Activated CD8-positive, alpha-beta memory T cell treated with anti-CD3 and anti-CD28 coated beads, Interleukin-2, amount 50 U/mL, for 24 hours (primary cell): Measurements from ENCODE around the gene FARS2.

ENCODE experiments used
- DNase-seq: peaks from one replicate; pipeline ENCODE4 v3.0.0-alpha.2; 2020; ENCODE audit errors: extremely low read depth

The FARS2 gene

DNA sequence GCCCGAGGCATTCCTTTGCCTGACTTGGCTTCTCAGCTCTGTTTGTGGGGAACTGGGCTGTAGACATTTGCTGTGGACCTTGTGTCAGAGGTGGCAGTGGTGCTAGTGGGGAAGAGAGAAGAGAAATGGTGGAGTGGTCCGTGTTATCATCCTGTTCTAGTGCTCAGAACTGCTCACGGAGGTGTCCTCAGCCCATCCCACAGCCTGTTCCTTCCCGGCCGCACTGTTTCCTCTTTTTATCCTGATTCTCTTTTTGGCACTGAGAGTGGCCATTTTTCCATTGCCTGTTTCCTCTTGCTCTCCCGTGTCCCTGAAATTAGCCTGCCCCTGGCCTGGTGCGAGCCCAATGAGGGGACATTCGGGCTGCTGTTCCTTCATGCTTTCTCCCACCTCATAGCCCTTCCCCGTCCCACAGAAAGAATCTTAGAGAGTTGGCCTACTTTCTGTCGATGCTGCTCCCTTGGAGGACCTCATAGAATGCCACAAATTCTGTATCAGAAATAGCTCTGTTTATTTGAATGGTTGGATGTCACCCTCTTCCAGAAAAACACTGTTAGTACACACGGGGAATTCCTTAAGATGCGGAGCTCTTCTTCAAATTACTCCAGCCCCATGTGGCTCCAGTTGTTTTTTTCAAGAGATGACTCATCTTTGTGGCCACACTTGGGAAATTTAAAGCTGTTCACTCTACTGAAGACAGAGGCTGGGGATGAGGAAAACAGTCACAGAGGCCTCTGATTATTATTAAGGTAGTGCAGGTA lies 26.1 kb downstream of the FARS2 start:
- DNase-seq, result no peak

DNA sequence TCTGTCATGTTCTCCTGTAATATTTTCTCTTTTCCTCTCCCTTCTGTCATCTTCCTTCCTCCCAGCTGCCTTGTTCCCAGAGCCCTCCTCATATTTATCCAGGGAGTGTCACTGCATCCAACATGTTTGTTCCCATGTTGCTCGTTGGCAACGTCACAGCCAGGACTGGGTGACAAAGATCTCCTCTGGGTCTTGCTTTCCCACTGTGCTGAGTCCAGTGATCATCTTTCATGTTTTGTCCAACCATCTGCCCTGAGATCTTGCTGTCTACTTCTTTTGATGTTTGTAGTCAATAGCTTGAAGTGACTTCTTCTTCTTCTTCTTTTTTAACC lies 26.6 kb downstream of the FARS2 start:
- no peak for DNase-seq

DNA sequence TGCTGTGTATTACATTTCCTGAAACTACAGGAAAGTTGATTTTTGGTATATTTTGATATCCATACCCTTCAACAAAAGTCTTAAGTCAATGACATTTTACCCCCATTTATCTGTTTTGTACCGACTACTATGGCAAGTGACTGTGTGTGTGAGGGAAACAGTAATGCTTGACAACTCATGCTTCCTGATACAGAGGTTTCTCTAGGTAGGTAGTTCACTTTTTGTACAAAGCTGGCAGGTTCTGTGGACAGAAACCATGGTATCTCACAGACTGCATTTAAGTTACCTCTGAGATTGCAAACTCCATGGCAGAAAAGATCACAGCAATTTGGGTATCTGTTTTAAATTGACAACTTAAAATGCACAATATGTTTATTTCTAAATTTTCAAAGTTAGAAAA lies 28.8 kb downstream of the FARS2 start:
- no peak for DNase-seq

DNA sequence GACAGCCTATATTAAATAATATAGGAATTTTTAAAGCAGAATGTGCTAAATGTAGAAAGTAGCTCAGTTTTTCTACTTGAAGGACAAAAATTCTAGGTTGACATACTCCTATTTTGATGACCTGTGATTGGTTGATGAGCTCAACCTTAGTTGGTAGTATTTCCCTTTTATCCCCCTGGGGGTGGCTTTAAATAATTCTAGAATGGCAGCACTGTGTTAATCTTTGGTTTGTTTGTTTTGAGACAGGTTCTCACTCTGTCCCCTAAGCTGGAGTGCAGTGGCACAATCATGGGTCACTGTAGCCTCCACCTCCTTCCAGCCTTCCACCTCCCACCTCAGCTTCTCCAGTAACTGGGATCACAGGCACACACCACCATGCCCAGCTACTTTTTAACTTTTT lies 29.2 kb downstream of the FARS2 start:
- no peak for DNase-seq

DNA sequence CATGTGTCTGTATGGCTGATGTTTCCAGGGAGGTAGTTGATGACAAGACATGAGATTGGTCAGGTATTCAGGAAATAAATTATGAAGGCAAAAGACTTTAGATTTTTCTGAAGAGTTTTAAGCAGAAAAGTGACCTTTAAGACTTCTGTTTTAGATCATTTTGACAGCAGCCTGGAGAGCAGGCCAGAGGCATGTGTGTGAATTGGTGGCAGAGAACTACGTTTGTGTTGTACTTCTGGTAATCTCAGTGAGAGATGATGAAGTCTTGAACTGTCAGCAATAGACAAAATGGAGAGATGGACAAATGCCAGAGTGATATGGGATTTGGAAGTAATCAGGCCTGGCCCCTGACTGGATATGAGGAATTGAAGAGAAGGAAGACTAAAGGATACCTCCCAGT lies 30.8 kb downstream of the FARS2 start:
- DNase-seq, result no peak

DNA sequence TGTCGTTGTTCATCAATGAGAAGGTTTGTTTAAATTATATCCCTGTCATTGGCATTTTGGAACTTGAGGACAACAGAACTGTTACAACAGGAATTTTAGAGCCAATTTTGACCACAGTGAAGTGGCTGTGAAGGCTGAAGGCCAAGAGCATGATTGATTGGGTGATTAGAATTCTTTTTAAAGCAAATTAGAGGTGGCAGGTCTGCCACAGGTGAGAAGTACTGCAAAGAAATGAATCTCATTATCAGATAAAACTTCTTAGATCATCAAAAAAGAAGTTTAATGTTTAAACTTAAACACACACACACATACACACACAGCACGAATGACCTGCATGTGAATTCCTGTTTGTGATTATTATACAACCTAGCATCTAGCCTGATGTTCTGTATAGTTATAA lies 32.4 kb downstream of the FARS2 start:
- DNase-seq, result no peak

DNA sequence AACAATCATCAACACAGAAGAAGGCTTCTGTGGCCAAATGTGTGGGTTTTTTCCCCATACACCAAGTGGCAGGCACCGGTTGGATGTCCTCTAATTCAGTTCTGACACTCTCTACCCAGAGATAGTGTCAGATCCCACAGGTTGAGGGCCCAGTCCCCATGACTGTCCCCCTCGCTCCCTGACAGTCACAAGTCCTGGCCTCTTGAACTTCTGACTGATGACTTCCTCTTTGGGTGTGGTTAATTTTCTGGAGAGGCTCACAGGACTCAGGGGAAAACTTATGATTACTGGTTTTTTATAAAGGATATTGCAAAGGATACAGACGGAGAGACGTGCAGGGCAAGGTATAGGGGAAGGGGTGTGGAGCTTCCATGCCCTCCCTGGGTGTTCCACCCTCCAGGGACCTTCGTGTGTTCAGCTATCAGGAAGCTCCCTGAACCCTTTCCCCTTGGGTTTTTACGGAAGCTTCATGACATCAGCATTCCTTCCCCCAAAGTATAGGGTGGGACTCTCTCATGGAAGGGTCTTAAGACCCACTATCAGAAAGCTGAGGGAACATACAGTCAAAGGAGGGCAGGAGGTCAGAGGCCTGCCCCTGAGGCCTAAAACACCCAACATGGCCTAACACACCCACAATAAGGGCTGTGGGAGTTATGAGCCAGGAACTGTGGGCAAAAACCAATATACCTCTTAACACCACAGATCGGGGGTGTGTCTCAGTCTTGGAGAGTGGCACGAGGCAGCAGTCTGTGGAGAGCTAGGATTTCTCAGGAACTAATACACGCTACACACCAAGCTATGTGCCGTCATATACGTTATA lies 33.3 kb downstream of the FARS2 start:
- DNase-seq, result no peak

DNA sequence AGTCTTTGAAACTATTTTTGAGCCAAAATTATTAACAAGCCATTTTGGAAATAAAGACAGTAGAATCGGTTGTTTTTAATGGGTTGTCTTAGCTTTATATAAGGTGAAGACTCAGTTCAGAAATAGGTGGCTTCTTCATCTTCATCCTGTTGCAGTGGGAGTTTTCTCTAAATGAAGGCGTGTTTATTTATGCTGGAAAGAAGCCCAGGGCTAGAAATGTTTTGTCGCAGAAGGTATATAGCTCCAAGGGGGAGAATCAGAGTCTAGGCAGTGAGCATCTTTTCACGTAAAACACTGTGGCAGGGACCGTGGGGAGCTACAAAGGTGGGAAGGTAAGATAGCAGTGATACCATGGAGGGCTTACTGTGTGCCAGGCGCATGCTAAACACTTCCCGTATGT lies 34.3 kb downstream of the FARS2 start:
- DNase-seq, result no peak

DNA sequence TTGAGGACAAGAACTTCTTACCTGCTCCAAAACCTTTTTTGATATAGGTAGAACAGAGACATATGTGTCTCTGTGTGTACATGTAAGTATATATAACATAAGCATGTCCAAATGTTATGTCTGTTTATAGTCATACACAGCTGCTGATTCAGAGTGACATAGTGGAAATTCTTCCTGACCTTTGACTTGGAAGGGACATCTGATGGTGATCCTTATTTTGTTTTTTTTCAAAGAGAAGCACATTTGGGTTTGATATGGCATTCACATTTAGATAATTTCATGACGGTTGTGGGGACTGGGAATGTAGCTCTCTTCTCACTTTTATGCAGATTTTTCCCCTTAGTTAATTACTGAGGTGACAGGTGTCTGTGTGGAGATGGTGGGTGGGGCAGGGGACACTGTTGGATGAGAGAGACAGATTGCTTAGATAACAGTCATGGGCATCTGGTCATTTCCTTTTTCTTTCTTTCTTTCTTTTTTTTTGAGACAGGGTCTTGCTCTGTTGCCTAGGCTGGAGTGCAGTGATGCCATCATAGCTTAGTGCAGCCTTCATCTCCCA lies 39.0 kb downstream of the FARS2 start:
- DNase-seq, result no peak

DNA sequence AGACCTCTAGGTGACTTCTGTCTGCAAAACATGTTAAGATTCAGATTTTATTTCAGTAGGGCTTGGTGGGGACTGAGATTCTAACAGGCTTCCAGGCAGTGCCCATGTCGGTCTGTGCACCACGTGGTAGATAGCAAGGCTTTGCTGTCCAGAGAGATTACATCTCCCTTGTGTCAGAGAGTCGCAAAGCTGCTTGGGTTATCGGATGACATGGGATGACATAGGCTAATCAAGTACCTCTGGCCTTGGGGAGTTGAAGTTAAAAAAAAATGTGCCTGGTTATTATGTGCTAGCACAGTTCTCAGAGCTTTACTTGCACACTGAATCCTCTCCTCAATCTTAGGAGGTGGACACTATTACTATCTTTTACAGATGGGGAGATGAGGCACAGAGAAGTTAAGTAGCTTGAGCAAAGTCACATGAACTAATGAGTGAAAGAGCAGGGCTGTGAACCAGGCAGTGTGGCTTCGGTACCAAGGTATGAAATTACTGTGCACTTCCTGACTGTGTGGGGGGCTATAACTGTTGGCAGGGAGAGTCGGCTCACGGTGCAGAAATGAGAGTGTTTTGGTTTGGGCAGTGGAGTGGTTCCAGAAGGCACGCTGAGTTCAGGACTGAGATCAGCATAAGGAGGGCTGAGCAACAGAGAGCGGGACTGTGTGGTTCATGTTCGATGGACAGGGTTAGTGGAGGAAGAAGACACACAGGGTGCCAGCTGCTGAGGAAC lies 41.1 kb downstream of the FARS2 start:
- DNase-seq, result no peak

DNA sequence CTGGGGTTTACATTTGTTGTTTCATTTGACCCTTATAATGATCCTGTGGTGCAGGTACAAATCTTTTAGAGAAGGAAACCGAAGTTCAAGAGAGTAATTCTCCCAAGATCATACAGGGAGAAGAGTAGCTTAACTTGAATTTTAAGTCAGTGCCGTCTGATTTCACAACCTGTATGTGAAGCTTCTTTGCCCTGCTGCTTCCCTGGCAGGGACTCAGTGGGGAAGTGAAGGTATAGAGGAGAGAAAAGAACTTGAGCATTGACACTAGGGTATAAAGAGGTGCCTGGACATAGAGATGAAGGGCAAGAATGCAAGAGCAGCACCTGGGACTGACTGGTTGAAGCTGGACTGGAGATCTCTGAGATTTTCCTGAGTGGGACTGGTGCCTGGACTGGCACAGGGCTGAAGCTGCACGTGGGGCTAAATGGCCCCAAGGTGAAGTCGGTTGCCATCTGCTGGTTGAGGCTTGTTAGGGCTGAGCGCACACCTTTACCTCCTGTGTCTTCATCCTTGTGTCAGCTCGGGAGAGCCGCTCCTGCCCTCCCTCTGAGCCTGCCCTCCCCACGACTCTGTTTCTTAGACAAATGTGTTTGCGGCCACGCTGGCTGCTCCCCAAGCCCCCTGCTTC lies 41.8 kb downstream of the FARS2 start:
- DNase-seq, result no peak

DNA sequence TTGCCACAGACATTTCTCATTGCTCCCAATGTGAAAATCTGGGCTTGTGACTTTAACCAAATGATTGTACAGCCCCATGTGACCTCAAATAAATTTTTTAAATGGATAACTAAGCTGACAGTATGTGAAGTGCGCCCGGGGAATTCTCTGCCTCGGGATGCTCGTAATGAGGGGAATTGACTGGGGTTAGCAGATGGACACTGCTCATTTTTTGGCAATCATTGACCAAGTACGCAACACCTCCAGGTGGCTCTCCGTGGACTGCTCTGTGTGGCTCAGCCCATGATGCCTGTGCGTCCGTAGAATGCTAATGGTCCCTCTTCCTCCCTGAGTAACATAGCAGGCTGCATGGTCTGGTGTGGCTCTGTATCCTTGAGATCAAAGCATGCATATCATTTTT lies 42.4 kb downstream of the FARS2 start:
- no peak for DNase-seq

DNA sequence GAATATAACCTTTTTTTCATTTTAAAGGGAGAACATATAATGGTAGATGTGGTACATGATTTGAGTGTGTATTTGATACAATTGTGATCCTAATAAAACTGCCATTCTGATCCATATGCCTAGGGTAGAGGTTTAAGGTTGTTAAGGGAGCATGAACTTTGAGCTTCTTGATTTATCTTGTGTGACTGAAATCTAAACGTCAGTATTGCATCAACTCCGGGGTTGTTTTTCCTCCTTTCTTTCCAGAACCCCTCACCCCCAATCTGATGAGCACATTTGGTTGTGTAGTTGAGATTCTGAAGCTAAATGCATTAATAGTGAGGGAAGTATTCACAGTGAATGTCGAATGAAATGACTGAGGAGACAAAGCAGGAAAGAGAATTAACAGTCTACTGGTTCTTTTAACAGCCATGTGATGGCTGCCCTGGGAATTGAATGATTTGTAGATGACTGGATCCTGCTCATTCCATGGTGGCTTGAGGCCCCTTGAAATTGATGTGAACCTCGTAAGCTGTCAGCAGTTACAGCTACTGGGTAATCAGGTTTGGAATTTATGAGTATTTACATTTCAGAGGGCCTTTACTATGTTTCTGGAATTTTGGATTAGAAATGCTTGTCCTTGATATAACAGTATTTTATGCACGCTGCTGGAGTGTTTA lies 44.8 kb downstream of the FARS2 start:
- DNase-seq, result no peak

DNA sequence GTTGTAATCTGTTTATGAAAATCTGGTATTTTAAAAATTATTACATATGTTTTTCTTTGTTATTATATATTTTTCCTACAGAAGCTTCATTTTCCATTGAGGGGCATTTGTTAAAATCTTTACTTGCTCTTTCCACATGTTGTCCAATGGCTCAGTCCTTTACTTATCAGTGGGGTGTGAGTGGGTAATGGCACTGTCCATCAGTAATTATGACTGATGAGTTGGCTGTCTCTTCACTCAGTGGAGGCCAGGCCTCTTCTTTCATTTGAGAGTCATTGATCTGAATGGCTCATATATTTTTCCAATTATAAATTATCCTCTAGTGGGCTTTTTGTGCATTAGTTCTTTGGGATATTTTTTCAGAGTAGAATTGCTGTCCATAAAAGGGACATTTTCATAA lies 45.7 kb downstream of the FARS2 start:
- DNase-seq, result no peak

DNA sequence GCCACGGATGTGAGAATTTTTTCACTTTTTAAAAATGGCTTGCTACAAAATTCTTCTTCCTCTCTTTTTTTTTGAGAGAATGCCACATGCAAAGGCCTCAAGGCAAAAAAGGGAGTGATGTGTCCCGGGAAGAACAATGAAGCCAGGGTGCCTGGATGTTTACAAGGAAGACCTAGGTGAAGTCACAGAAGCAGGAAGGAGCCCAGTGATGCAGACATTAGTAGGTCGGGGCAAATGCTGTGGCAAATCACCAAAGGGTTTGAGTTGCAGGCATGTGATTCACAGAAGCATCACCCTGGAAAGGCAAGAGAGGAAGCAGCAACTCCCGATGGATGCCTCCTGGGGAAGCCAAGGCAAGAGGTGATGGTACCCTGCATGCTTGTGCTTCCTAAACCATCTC lies 46.8 kb downstream of the FARS2 start:
- no peak for DNase-seq

DNA sequence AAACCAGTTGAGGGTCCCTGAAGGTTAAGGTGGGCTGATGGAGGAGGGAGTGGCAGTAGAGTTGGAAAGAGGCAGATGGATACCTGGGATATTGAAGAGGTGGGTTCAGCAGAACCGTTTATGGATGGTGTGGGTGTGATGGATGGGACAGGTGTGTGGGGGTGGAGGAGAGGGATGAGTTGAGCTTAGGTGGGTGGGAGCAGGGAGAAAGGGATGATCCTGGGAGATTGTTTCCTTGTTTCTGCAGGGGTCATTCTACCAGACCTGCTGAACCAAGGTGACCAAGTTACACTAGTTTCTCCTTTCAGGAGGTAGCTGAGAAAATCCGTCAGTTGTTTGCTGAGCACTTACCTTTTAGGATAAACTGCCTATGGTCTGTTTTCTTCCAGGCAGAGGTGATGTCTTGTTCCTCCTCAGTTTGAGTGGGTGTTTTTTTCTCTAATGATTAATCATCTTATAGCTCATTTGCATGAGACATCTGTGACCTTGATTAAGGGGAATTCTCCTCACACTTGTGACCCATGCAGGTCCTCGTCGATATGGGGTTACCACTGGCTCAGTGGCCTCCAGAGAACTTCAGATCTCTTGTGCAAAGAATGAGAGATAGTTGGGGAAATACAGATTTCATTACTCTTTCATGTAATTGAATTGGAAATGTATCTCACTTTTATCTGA lies 53.0 kb downstream of the FARS2 start:
- no peak for DNase-seq

DNA sequence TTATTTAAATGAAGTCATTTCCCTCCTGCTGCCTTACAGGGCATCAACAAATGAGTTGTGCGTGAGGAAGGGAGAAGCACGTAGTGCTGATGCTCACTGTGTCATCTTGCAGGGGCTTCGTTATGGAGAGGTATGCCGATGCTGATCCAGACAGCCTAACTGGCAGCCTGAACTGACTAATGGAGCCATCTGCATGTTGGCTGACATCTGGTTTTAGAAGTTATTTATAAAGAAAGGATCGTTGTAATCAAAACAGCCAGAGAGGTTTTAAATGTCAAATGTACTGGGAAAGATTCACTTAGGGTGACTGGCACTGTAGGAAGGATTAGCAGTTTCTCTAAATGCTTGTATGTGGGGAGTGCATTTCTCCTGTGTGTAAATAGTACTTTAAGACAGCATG lies 54.6 kb downstream of the FARS2 start:
- no peak for DNase-seq

DNA sequence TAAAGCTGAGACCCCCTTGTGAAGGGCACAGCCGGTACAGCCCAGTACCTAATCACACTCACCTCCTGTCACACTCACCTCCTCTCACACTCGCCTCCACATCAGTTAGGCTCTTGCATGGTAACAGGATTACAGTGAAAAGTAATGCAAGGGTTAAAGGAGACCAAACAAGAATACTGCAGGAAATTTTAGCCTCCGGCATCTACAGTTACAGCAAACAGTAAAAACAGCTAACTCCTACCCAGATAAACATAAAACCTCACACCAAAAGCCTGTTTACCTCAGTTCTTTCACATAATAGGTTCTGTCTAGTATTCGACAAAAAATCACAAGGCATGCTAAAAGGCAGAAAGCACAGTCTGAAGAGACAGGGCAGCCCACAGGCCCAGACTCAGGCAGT lies 55.6 kb downstream of the FARS2 start:
- no peak for DNase-seq

DNA sequence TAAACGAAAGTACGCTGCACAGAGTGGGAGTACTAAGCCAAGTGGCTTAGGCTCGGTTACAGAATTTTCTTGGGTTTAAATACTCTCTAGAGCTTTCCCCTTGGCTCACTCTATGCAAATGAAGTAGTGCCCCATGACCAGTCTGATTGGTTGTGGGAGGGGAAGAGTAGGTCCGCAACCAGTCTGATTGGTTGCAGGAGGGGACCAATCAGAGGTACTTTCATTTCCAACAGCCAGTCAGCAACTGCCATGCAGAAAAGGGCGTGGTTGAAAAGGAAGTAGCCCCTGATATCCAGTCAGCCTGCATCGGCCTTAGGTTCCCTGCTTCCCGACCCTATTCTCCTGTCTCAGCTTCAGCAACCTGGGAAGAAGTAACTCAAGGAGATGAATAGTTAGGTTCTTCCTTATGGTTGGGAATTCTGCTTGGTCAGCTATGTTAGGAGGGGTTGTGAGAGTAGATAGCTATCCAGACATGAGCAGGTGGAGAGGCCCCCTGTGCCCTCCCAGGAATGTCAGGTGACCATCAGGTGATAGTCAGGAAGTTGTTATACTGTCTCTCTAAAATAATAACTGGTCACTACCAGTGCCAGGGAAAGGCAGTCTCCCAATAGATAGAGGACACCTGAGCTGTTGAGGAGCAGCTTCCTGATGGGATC lies 57.4 kb downstream of the FARS2 start:
- DNase-seq, result no peak

DNA sequence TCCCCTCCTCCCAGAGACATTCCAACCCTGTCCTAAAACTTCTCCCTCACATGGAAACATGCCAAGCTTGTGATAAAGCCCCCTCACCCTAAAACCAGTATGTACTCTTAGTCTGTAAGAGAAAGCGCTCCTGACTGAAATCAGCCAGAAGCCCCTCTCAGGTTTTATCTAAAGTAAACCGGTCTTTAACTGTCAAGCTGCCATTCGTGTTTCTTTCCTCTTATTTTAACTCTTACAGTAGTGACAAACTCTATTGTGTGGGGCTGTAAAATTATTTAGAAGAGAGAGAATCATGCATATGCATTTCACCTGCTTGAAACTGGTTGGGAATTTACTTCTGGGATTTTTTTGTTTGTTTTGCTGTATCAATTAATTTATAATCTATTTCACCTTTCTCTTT lies 62.7 kb downstream of the FARS2 start:
- no peak for DNase-seq

DNA sequence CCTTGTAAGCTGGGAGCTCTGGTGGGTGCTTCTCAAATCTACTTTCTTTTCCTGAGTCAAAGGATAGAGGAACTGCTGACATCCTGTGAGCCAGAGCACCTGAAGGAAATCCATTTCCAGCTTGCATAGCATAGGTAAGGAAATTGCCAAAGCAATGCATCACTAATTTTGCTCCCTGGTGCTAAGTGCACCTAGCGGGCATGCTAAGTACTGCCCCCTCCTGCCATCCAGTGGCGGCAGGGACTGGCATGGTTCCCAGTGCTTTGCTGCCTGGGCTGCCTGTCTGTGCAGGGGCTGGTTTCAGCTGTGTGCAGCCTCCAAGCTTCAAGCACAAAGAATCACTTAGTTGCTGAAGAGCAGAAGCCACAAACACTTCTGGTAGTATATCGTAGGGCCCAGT lies 63.9 kb downstream of the FARS2 start:
- DNase-seq, result no peak
